Measurements from ENCODE around the gene PHLDB2.

DNA sequence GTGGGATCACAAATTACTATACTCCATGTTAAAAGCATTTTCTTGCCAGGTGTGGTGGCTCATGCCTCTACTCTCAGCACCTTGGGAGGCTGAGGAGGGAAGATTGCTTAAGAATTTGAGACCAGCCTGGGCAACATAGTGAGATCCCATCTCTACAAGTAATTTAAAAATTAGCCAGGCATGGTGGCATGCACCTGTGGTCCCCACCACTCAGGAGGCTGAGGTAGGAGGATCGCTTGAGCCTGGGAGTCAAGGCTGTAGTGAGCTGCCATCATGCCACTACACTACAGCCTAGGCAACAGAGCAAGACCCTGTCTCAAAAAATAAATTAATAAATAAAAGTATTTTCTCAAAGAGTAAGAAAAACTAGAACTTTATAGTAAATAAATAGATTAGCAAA lies 96.8 kb downstream of the PHLDB2 start:
- TF ChIP-seq CTCF (conservative IDR thresholded peaks at IDR 0.05; ENCODE audit: low read length) (no peak), EZH2phosphoT487 (IDR thresholded peaks at IDR 0.05; ENCODE audit: borderline replicate concordance, low read depth, low read length) (no peak)

All from OCI-LY7 (cell line).